ENCODE data around the gene ELN. TPM values are rescaled to one million over a fixed set of nuclear protein-coding genes. Genes with fewer than 3 reads are reported as not detected.

ELN gene
- total RNA-seq, 1 donor from 2014 or later: 83.3 TPM

DNA sequence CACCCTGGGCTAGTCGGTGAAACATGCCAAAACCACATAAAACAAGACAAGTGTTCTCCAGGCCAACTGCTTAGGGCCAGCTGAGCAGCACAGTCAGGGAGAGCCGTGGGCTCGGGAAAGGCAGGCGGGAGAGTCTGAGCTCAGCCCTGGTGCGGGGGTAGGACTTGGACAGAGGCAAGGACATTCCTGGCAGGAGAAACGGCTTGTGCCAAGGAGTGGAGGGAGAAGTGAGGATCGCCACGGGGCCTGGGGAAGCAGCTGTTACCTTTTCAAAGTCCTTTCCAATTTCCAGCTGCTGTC lies 4.2 kb downstream of the ELN start:
- no peak for DNase-seq
- TF ChIP-seq, protein P1, sequence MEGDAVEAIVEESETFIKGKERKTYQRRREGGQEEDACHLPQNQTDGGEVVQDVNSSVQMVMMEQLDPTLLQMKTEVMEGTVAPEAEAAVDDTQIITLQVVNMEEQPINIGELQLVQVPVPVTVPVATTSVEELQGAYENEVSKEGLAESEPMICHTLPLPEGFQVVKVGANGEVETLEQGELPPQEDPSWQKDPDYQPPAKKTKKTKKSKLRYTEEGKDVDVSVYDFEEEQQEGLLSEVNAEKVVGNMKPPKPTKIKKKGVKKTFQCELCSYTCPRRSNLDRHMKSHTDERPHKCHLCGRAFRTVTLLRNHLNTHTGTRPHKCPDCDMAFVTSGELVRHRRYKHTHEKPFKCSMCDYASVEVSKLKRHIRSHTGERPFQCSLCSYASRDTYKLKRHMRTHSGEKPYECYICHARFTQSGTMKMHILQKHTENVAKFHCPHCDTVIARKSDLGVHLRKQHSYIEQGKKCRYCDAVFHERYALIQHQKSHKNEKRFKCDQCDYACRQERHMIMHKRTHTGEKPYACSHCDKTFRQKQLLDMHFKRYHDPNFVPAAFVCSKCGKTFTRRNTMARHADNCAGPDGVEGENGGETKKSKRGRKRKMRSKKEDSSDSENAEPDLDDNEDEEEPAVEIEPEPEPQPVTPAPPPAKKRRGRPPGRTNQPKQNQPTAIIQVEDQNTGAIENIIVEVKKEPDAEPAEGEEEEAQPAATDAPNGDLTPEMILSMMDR (IDR thresholded peaks at IDR 0.05): no peak
- peaks cover 55% of the 10 kb centered on the region for H3K4me1 ChIP-seq

DNA sequence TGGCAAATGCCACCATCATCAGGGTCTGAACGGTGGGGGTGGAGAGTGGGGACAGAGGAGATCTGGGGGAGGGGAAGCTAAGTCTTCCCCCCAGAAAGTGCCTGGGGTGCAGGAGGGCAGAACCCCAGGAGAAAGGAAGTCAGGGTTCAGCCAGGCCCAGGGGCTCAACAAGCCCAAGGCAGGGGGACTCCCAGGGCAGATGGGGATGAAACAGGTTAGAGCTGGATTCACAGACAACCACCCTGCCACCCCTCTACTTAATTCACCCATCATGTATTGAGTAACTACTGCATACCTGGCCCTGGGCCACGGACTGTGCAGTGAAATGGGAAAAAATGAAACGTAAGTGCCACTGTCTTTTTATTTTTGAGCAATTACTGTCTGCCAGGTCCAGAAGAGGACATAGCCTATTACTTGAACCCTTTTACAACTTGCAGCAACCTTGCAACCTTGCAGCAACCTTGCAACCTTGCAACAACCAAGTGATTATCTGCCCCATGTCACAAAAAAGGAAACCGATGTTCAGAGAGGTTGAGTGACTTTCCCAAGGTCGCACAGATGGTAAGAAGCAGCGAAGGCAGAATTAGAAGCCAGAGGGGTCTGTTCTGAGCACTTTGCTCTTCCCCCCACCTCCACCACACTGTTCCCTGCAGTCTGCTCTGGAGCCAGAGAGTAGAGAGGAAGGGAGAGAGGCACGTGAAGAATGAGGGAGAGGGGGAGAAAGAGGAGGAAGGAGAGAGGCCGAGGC lies 4.8 kb downstream of the ELN start:
- TF ChIP-seq, protein P1 (IDR thresholded peaks at IDR 0.05): no peak
- Histone ChIP-seq H3K27ac (peak overlapping the region; percentile 78), H3K9me3 (no peaks in the 10 kb centered on the region), H3K27me3 (ENCODE audit: low read depth) (peaks cover 23% of the 10 kb centered on the region), H3K4me3 (peak overlapping the region; percentile 27), H3K4me1 (peaks cover 50% of the 10 kb centered on the region), H3K36me3 (peaks cover 27% of the 10 kb centered on the region)
- no peak for DNase-seq
- intact Hi-C loops (cut with DNase I): no loop called here
- no peak for ATAC-seq

More for the DNA sequence above, 4.2 kb downstream of the ELN start:
- Histone ChIP-seq H3K4me3 (peak overlapping the region; percentile 27), H3K9me3 (no peaks in the 10 kb centered on the region), H3K27me3 (ENCODE audit: low read depth) (peaks cover 23% of the 10 kb centered on the region), H3K27ac (peak overlapping the region; percentile 78), H3K36me3 (peaks cover 20% of the 10 kb centered on the region)
- ATAC-seq: peak; percentile 29 to 34
- intact Hi-C loops (cut with DNase I): no loop called here

DNA sequence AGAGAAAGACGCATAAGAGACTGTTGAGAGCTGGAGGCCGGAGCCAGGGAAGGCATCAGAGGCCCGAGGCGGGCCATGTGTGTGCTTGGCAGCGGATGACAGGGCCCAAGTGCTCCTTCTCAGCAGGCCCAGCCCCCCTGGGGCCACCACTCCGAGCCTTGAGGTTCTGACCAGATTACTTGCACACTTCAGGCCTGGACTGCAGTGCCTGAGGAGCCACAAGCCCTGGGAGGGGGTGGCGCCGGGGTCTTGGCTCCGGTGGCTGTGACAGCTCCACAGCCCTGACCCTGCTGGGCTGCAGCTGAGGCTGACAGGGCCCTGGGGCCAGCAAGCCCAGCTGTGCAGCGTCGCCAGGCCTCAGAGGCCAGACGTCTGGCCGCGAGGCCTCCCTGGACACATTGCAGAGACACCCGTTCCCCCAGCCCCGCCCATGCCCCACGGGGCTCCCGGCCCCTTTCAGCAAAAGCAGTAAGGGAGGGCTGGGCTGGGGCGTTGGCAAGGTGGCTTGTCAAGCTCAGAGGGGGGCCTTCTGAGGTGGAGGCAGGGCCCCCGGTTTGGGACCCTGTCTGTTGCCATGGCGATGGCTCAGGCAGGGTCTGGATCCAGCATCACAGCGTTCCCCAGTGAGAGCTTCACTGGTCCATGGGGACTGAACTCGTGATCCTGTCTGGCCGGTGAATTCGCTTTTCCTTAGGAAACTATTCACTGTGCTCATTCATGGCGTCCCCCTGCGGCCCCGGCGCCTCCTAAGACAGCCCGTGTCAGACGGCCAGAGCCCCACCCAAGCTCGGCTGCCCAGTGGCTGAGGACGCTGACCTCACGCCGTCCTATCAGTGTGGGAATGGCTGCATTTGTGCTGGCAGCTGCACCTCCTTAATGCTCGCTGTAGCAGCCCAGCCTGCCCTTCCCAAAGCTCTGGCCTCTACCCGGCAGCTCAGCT lies 5.7 kb downstream of the ELN start:
- ATAC-seq (peak; percentile 48 to 73), DNase-seq (peak; percentile 67)
- peaks cover 53% of the 10 kb centered on the region for H3K4me1 ChIP-seq
- no peaks in the 10 kb centered on the region for H3K9me3 ChIP-seq
- intact Hi-C loops (cut with DNase I): no loop called here
- peaks cover 15% of the 10 kb centered on the region for H3K27me3 ChIP-seq (ENCODE audit: low read depth)
- peak overlapping the region; percentile 27 for H3K4me3 ChIP-seq
- peak overlapping the region; percentile 78 for H3K27ac ChIP-seq
- H3K36me3 ChIP-seq: peaks cover 30% of the 10 kb centered on the region
- TF ChIP-seq, protein P1 (IDR thresholded peaks at IDR 0.05): no peak

DNA sequence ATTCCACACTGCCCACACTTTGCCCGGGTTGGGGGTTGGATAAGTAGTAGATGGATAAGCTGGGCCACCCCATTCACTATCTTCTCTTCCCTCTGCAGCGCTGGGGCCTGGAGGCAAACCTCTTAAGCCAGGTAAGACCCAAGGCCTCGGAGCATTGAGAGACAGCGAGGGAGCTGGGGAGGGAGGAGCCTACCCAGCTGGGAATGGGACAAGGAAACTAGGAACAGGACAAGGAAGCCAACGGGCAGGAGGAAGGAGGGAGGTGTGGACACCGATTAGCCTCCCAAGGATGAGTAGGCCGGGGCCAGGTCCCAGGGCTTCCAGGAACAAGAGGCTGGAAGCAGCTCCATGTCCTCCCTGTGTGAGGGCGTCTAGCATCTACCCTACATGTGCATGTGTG lies 9.6 kb downstream of the ELN start:
- no peaks in the 10 kb centered on the region for H3K9me3 ChIP-seq
- no peak overlapping the region for H3K27ac ChIP-seq
- no peak for DNase-seq
- H3K36me3 ChIP-seq: peaks cover 59% of the 10 kb centered on the region
- no peak overlapping the region for H3K4me3 ChIP-seq
- TF ChIP-seq, protein P1 (IDR thresholded peaks at IDR 0.05): no peak
- no peaks in the 10 kb centered on the region for H3K27me3 ChIP-seq (ENCODE audit: low read depth)
- ATAC-seq: no peak
- intact Hi-C loops (cut with DNase I): no loop called here
- H3K4me1 ChIP-seq: peaks cover 26% of the 10 kb centered on the region

DNA sequence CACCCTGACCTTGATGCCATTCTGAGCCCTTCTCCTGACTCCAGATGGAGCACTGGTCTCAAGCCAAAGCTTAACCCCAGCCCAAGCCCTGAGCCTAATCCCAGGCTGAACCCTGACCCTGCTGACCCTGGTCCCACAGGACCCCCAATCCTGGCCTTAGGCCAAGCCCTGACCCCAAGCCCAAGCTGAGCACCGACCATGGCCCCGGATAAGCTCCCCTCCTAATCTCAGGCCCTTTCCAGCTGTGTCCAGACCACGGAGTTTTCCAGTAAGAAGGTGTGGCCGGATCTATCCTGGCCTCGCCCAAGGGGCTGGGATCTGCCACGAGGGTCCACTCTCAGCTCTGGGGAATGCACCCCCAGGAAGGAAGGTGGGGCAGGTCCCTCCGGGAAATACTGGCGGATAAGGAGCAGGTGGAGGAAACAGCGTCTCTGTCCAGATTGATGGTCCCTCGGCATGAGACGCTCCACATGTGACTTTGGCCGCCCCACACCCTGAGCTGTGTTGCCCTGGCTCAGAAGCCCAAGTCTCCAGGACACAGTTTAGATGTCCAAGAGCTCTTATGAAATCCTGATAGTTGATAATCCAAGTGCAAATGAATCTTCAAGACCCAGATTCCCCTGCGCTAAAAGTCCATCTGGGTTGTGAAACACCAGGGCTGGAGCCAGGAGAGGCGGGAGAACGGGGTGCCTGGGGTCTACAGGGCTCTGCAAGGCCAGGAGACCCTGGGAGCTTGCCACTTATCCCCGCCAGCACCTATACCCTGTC lies 10.4 kb downstream of the ELN start:
- Histone ChIP-seq H3K27ac (no peak overlapping the region), H3K36me3 (peaks cover 61% of the 10 kb centered on the region), H3K4me1 (peaks cover 18% of the 10 kb centered on the region), H3K9me3 (no peaks in the 10 kb centered on the region), H3K27me3 (ENCODE audit: low read depth) (no peaks in the 10 kb centered on the region), H3K4me3 (no peak overlapping the region)
- no peak for ATAC-seq
- intact Hi-C loops (cut with DNase I): no loop called here
- no peak for DNase-seq
- TF ChIP-seq, protein P1 (IDR thresholded peaks at IDR 0.05): no peak
